HT-29 (cell line): ENCODE measurements around the gene MUC6. TPM values are rescaled to one million over a fixed set of nuclear protein-coding genes. Genes with fewer than 3 reads are reported as not detected.

Experiments
- DNase-seq: peaks from one replicate; pipeline ENCODE4 v3.0.0-alpha.2; 2015; ENCODE audit warnings: low spot score
- total RNA-seq: library from RNA; depleted of rRNA; stranded (reverse); fragments of >200 nt; shearing (Covaris generic); gene quantifications from 2 replicates; pipeline ENCODE4 v1.2.3, GENCODE V29; 2014

MUC6 gene
- total RNA-seq, 1 experiment from 2014 or later, result 0.31 TPM

DNA sequence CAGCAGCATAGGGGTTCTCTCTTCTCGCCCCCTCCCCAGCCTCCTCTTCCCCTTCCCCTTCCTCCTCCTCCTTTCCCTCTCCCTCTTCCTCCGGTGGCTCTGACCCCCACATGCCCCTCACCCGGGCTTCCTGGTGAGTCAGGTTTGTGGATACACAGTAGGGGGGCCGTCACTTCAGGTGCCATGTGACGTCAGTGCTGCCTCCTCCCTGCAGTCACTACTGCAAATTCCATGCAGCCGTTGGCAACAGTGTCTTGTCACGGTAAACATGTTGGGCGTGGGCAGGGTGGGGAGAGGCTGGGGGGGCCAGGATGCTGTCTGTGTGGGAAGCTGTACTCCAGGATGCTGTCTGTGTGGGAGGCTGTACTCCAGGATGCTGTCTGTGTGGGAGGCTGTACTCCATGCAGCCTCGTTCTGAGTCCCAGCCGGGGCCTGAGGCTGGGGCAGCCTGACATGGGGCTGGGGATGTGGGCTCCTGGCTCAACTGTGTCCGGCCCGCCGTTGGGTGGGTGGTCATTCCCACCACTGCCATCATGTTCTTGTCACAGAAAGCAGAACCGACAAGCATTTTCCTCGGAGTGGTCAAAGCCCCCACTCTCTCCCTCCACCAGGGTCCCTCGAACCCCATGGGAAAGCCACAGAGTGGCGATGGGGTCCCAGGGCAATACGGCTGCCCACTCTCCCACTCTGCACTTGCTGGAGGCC lies 35.8 kb upstream of the MUC6 start:
- DNase-seq, result peak; percentile 85

DNA sequence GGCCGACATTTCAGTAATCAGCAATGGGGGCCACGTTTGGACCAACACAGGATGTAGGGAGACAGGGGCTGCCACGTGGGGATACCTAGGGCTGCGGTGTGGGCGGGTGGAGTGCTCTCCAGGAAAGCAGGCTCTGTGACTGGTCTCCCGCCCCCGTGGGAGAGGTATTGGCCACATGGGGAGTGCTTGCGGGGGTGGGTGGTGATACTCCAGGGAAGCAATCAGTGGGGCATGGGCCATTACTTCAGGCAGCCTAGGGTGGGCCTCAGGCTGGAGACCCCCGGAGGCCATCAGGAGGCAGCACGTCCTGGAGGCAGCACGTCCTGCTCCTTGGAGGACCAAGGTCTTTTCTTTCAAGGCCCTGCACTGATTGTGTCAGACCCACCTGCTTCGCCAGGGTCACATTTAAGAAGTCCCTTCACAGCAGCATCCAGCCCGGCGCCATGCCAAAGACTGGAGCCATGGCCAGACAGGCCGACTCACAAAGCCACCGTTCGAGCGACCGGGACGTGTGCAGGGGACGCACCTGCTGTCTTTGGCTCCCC lies 35.1 kb upstream of the MUC6 start:
- no peak for DNase-seq

DNA sequence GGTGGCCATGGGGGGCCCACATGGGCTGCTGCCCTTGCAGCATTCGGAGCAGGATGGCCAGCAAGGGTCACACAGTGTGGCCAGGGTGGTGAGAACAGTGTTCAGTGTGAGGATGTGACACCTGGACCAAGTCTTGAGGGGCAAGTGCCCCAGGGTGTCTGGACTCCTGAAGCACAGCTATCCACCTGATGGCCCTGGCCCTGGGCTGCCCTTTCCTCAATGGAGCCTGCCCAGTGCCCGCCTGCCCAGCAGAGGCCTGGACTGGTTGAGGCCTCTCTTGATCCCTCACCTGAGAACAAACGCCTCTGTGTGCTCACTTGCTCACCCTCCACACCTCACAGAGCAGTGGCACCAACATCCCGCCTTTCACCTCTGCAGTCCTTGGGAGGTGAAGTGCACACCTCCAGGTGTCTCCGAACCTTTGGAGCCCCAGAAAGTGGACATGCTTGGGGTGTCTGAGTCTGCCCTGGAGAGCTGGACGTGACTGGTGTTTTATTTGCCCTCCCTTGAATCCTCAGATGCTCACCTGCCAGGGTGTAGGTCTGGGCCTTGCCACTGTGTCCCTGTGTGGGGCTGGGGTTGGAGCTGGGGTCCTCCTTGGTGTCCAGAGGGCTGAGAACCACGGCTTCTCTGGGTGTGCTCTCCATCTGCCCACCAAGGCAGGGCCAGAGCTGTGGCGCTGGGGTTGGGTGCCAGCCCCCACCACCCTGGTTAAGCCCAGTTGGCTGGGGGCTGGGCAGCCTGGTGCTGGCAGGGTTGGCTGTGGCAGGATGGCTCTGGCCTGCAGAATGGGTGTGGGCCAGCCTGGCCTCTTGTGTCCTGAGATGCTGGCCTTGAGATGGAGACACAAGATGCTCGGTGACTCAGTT lies 34.3 kb upstream of the MUC6 start:
- no peak for DNase-seq

DNA sequence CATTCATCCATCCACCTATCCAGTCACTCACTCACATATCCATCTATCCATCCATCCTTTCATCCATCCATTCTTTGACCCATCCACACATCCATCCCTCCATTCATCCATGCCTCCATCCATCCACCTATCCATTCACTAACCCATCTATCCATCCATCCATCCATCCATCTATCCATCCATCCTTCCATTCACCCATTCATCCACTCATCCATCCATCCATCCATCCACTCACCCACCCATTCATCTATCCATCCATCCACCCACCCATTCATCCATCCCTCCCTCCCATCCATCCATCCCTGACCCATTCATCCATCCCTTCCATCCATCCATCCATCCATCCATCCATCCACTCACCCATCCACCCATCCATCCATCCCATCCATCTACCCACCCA lies 33.2 kb upstream of the MUC6 start:
- no peak for DNase-seq

- DNase-seq, result no peak
Measured at GRCh38 chr11:1067812-1068496, 31.4 kb upstream of the MUC6 start.

DNA sequence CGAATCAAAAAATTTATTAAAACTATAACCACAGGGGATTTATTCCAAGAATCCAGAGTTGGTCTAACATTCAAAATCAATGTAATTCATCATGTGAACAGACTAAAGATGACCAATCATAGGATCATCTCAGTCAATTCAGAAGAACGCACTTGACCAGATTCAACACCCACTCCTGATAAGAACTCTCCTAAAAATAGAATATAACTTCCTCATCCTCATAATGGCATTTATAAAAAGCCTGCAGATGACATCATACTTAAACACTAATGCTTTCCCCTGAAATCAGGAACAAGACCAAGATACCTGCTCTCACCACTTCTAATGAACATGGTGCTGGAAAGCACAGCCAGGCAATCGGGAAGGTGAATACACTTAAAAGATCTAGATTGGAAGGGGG lies 27.6 kb upstream of the MUC6 start:
- DNase-seq, result peak; percentile 19

DNA sequence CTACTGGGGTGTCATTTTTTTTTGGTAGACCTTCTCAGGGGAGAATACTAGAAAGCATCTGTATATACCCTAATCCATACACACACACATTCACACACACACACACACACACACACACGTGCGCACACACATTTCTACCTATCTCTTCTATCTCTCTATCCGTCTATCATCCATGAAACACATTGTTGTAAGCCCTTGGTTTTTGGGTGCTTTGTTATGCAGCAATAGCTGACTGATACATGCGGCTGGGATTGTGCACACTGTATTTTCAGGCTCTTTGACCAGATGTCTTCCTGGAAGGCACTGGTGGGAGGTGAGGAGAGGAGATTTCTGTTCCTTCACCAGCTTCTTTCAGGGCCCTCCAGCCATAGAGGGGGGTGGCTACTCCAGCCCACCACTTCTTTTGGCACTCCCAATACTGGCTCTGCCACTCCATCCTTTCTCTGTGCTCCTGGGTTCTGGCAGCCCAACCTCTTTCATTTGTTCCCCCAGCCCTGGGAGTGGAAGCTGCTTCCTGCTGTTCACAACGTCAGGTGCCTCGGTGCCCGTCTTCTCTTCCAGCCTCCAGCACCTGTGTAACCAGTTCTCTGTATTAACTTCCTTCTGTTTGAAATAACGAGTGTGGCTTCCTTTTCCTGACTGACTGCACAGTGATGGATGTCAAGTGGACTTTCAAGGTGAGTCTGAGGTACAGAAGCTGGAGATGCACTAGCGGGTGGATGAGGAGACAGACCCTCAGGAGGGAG lies 25.7 kb upstream of the MUC6 start:
- DNase-seq, result no peak

- peak; percentile 99 for DNase-seq
Measured at GRCh38 chr11:1060852-1061616, 24.5 kb upstream of the MUC6 start.

DNA sequence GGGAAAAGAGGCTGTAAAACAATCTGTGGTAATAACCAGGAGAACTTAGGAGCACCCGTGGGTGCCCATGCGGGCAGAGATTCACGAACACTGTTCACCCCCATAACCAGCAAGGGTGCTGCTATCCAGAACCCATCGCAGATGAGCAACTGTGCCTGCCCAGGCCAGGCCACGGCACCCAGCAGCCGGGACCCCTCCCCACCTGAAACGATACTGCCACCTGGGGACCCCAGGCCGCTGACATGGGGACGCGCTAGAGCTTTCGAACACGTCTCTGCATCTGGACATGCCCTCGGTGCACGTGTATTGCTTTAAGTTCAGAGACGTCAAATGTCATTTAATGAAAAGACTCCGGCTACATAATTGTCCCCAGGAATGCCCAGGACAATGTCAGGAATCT lies 23.9 kb upstream of the MUC6 start:
- DNase-seq, result no peak

GRCh38 chr11:1059759-1060158 lies 23.2 kb upstream of the MUC6 start:
- DNase-seq, result no peak

- no peak for DNase-seq
Measured at GRCh38 chr11:1057806-1058205, 21.3 kb upstream of the MUC6 start.

DNA sequence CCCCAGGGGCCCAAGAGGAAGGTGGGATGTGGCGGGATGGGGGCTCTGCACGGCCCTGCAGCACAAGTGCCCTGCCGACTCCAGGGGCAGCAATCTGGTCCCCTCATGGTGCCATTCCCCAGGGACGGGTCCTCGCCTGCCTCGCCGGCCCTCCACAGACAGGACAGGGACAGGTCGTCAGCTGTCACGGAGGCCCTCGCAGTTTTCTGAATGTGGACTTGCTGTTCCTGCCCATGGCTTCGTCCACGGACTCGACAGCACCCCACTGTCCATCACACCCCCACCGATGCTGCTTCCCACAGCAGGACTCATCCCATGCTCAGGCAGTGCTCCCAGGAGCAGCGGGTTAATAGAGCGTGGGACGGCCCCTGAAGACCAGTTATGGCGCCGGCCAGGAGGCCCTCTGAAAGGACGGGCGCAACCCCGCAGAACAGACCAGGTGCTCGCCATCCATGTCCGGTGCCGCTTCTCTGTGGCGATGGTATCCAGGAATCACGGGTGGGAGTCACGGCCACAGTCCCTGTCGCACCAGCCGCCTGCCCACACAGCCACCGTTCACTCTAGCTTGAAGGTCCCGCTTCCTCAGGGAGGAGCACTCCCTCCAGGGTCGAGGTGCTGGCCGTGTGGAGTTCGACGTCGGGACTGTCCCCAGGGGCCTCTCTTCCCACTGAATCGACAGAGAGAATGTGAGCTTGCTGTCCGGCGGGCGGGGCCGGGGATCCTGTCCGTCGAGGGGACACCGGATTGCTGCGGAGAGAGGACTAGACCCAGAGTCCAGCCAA lies 19.7 kb upstream of the MUC6 start:
- no peak for DNase-seq

- no peak for DNase-seq
Measured at GRCh38 chr11:1055109-1055703, 18.7 kb upstream of the MUC6 start.

DNA sequence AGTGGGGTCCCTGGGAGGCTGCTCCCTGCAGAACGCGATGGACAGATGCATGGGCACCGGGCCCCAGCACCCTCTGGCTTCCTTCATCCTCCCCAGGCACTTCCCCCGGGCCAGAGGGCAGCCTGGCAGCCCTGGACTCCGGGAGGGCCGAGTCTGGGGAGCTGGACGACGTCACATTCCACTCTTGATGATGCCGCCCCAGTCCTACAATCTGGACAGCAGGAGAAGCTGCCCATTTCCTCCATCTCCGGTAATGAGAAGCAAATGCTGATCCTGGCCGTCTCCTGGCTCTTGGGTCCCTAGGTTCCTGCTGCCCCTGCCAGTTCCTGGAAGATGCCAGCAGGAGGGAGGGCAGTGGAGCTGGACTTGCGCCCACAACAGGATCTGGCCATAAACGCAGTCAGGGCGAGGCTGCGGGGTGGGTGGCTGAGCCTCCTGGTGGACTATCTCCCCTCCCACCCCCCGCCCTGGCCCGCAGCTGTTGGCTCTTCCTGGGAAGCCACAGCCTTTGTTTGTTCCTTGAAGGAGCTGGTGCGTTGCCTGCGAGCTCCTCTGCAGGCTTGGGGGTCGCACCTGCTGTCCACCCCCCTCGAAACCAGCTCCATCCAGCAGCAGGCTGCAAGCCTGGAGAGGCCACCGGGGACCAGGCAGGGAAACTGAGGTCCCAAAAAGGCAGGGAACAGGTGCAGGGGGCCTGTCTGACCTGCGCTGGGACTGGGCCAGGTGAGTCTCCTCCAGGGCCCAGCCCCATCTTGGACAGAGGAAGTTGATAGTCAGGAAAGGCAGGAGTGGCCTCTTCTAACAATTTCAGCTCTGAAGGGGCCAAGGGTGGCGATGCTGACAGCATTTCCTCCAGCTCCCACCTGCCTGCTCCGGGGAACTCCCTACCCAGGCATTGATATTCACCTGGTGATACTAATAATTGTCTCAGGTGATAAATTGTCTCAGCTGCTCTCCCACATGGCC lies 17.9 kb upstream of the MUC6 start:
- peak; percentile 95 for DNase-seq

DNA sequence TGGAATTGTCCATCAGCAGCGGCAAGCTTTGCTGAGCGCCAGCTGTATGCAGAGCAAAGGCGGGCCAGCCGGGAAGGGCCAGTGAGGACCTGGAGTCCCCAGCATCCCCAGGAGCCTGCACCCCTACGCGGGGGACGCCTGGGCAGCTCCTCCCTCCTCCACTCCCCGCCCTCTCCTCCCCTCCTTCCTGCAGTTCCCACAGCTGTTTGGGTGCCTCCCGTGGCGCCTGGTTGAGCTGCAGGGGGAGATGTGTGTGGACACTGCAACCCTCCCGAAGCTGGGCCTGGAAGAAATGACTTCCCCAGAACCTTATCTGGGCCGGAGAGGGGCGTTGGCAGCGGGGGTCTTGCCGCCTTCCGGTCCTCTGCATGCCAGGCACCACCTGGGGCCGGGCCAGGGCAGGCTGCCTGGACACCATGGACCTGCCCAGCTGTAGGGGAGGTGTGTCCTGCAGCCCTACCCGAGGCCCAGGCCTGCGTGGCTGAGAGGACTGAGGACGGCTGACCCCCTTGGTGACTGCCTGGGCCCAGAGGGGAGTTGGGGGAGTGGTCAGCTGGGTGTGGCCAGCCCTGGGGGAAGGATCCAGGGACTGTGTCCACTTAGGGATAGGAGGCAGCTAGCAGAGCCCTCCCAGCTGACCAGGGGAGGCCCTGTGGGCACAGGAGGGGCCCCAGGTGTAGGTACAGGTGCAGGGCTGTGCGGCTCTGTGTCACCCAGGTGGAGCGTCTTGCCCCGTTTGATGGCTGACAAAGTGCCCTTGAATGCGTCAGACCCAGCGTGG lies 16.8 kb upstream of the MUC6 start:
- DNase-seq, result peak; percentile 74

- DNase-seq, result peak; percentile 39
Measured at GRCh38 chr11:1052133-1053011, 15.9 kb upstream of the MUC6 start.
